ENCODE results near the gene PPFIA1.
"Not testable (repeated sequence)": the region's sequence is repeated elsewhere in the genome, so short reads cannot be mapped to it uniquely, and the experiment has no call there.

PPFIA1 gene

DNA sequence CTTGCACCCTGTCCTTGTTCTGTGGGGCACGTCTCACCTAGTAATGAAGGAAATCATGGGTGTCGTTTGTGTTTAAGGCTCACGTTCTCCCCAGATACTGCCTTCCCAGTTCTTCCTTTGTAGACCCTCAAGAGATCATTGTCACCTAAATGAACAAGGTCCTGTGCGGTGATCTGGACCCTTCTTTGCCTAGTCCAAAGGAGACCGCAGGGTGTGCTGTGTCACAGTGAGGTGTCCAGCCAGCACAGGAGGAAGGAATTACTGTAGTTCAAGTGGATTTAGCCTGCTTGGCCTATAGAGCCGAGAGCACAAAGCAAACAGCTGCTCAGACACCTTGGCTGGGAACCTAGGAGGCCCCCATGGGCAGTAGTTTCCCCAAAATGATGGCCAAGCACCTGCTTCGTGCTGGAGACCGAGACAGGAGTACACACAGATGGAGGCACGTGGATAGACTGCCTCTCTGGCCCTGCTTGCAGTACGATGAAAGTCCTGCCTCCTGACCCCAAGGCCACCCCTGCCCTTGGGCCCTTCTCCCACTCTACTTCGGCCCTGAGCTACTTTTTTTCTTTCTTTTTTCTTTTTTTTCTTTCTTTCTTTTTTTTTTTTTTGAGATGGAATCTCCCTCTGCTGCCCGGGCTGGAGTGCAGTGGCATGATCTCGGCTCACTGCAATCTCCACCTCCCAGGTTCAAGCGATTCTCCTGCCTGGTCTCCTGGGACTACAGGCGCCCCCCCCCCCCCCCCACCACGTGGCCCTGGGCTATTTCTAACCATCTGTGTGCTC lies 19.4 kb upstream of the PPFIA1 start:
- in situ Hi-C loops (cut with MboI; ENCODE audit: low sequenced_read_pairs): no loop called here

DNA sequence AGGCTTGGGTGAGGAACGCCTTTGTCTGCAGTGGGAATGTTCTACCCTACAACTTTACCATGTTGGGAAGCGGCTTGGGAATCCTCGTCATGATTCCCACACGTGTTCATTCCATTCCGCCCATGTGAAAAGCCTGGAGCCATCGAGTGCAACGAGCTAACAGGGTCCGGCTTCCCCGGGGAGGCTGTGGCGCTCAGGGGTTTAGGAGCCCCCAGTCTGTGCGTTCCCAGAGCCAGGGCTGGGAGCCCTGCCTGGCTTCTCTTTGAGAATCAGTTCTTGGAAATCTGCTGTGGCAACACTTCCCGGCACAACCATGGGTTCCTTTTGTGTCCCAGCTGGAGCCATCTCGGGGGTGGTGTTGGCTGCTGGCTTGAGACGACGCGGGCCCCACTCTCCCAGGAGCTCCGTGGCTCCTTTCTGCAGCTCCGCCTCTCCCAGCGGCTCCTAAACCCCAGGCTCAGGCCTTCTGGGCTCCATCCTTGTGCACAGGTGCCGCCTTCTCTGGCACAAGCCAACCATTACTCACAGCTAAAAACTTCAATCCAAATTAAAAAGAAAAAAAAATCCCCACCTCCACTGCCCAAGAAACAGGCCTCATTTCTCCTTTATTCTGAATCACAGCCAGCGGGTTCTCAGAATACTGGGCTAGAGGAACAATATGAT lies 18.7 kb upstream of the PPFIA1 start:
- in situ Hi-C loops (cut with MboI; ENCODE audit: low sequenced_read_pairs): no loop called here

DNA sequence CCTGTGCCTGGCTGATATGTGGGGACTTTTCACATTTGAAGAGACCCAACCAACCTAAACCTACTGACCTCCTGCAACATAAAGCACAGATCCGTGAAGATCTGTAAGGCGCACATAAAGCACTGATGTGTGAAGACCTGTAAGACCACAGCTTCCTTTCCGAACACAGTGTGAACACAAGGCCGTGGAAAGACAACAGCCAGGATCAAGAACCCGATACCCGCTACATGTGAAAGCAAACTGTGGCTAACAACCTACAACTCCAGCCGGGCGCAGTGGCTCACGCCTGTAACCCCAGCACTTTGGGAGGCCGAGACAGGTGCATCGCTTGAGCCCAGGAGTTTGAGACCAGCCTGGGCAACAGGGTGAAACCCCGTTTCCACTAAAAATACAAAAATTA lies 17.6 kb upstream of the PPFIA1 start:
- in situ Hi-C loops (cut with MboI; ENCODE audit: low sequenced_read_pairs): no loop called here

DNA sequence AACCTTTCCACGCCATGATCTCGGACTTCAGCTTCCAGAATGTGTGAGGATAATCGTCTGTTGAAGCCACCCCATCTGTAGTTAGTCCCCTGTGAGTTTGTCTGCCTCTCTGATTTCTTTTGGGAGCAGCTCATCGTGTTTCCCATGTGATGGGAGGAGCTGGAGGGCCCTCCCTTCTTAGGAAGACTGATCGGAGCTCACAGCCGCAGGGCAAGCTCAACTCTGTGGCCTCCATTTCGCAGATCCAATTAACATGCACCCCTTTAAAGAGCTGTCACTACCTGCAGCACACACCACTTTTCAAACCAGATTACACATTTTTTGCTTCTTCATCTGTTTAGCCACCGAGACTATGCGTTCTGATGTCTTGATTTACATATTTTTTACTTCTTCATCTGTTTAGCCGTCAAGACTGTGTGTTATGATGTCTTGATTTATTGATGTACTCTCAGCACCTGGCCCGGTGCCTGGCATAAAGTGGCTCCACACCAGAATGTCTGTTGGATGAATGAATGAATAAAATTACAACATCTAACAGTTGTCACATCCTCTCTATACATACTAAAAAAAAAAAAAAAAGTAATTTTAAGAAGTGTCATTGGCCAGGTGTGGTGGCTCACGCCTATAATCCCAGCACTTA lies 14.9 kb upstream of the PPFIA1 start:
- in situ Hi-C loops (cut with MboI; ENCODE audit: low sequenced_read_pairs): no loop called here

DNA sequence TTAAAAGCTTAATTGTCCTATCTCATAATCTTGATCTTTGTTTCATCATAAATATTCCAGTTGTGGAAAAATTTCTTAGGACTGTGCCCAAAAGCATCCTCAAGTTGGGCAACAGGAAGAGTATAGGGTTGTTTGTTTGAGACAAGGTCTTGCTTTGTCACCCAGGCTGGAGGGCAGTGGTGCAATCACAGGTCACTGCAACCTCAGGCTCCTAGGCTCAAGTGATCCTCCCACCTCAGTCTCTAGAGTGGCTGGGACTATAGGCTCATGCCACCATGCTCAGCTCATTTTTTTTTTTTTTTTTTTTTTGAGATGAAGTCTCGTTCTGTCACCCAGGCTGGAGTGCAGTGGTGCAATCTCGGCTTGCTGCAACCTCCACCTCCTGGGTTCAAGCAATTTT lies 11.4 kb upstream of the PPFIA1 start:
- in situ Hi-C loops (cut with MboI; ENCODE audit: low sequenced_read_pairs): not testable (repeated sequence)

DNA sequence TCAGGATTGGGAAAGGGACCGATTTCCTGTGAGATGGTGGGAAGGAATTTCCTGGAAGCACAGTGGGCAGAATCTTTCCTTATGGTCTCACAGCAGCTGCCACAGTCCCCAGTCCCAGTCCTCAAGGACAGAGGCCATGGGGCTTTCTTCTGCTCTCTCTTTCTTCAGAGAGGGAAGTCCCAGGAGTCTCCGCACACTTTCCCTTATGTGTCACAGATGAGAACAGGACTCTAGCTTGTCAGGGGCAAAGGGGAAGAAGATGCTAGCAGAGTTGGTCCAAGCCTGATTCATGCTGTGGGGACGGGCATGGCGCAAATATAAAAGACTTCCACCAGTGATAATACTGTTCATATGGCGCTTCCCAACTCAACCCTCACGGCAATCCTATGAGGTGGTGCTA lies 7.5 kb upstream of the PPFIA1 start:
- in situ Hi-C loops (cut with MboI; ENCODE audit: low sequenced_read_pairs): no loop called here

DNA sequence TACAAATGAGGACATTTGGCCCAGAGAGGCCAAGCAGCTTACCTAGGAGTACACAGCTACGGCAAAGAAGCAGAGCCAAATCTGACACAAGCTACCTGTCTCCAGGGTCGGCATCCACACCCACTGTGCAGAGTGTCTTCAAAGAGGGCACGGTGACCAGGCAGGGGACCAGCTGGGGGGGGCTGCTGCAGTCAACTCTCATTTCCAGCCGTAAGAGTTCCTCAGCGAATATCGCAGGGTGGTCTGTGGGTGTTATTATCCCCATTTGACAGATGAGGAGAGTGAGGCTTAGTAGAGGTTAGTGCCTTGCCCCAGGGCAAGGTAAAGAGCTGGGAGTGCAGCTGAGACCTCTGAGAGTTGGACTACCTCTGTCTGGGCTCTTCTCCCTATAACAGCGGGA lies 7.1 kb upstream of the PPFIA1 start:
- in situ Hi-C loops (cut with MboI; ENCODE audit: low sequenced_read_pairs): no loop called here

DNA sequence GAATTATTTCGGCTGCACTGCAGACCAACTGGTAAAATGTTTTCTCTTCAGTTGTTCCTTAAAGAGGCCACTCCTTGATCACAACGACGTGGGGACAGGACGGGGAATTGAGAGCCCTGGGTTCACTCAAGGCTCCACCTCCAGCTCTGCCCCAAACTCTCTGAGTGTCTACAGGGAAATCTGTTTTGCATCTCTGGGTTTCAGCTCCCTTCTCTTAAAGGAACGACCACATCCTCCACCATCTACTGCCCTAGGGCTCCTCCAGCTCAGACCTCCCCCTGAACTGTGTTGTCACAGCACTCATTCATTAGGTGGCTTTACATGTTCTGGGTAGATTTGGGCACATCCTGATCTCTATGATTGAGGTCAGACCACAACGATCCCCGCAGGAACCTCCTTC lies 5.1 kb upstream of the PPFIA1 start:
- in situ Hi-C loops (cut with MboI; ENCODE audit: low sequenced_read_pairs): no loop called here

DNA sequence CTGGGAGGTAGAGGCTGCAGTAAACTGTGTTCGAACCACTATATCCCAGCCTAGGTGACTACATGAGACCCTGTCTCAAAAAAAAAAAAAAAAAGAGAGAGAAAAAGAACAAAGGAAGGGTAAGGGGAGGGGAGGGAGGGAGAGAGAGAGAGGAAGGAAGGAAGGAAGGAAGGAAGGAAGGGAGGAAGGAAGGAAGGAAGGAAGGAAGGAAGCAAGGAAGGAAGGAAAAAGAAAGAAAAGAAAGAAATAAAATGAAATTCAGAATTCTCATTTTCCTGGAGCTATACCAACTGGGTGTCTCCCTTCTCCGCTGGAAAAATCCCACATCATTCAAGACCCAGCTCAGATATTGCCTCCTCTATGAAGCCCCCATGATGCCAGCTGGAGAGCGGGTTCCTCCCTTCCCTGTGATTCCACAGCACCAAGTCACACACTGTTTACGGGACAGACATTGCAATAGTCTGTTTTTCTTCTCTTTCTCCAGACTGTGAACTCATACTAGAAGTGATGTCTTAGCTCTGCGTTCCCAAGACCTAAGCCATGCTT lies 3.0 kb upstream of the PPFIA1 start:
- in situ Hi-C loops (cut with MboI; ENCODE audit: low sequenced_read_pairs): no loop called here

DNA sequence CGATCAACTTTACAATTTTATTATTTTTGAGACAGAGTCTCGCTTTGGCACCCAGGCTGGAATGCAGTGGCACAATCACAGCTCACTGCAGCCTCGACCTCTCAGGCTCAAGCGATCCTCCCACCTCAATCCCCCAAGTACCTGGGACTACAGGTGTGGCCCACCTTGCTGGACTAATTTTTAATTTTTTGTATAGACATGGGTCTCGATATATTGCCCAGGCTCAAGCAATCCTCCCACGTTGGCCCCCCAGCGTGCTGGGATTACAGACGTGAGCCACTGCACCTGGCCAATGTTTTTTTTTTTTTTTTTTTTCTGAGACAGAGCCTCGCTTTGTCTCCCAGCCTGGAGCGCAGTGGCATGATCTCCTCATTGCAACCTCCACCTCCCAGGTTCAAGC lies 2.0 kb upstream of the PPFIA1 start:
- in situ Hi-C loops (cut with MboI; ENCODE audit: low sequenced_read_pairs): no loop called here

DNA sequence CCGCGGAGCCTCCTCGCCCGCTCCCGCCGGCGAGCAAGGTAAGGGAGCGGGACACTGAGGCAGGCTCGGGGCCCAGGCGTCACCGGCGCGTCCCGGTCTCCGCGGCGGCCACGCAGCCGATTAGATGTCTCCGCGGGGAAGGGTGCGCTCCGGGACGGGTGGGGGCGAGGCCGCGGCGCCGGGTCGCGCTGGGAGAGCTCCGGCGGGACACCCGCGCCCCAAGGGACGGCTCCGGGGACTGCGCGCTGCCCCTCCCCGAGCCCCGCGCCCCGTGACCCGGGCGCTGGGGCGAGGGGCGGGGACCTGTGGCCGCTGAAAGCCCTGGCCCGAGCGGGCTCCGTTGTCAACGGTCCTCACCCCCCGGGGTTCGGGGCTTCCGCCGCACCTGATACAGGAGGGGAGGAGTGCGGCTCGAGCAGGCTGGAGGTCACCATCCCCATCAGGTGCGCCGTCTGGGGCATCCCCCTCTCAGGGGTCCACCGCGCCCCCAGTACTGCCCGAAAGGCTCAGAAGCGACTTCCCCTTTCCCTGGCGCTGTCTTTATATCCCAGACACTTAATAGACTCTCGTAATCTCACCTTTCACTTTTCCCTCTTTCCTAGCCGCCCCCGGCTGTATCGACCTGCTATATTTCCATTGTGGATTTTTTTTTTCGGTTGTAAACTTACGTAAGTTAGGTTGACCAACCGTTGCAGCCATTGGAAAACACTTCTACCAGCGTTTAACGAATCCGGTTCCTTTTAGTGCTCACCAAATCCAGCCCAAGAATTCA lies 573 bp downstream of the PPFIA1 start:
- in situ Hi-C loops (cut with MboI; ENCODE audit: low sequenced_read_pairs): no loop called here

DNA sequence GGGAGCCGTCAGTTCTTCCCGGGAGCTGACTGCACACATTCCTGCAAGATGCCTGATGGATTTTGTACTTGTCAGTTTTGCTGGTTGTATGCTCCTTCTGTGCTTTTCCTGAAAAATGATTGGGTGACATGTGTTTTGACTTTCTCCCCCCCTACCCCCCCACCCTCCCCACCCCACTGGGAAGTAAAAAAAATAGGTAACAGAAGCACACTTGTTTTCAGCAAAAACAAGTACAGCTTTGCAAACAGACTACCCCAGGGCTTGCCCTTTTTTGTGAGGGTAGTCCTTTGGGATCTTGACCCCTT lies 1.1 kb downstream of the PPFIA1 start:
- in situ Hi-C loops (cut with MboI; ENCODE audit: low sequenced_read_pairs): no loop called here

DNA sequence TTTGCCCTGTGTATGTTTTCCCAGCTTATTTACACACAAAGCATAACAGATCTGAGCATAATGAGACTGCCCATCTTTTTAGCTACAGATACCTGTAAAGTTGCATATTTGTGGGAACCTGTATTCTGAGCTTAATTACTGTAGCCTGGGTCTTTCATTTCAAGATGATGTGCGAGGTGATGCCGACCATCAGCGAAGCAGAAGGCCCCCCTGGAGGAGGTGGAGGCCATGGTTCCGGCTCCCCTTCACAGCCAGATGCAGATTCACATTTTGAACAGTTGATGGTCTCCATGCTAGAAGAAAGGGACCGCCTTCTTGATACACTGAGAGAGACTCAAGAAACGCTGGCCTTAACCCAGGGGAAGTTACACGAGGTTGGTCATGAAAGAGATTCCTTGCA lies 1.5 kb downstream of the PPFIA1 start:
- in situ Hi-C loops (cut with MboI; ENCODE audit: low sequenced_read_pairs): no loop called here

DNA sequence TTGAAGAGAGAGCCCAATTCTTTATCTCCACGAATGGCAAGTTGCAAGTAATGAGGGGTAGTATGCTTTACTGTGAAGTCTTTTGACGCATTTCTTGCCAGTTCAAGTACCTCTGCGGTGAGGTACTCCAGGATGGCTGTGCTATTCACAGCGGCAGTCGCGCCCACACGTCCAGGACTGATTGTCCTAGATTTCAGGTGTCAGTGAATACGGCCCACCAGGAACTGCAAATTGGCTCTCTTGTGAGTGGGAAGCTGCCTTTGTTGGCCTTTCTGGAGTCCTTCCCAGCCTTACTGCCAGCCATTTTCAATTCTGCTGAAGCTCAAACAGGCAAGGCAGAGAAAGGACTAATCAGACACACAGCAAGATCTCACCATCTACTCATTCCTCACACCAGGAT lies 8.5 kb downstream of the PPFIA1 start:
- in situ Hi-C loops (cut with MboI; ENCODE audit: low sequenced_read_pairs): no loop called here

DNA sequence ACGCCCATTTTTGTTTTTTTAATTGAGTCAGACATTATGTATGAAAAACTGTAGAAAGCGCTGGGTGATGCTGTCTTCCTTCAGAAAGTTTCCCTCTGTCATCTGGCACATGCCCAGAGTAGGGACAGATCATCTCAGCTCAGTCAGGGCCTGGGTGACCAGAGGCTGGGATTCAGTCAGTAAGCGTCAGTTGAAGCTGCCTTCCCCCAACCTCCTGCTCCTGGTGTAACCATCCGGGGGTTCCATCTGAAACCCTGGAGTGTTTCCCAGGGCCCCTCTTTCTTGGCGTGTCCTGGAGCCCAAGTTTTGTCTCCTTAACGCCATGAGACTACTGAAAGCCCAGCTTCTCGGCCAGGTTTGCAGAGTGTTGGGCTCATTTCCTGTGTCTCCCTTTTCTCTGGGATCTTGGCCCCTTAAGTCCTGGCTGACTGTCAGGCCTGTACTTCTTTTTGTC lies 10.7 kb downstream of the PPFIA1 start:
- in situ Hi-C loops (cut with MboI; ENCODE audit: low sequenced_read_pairs): no loop called here

DNA sequence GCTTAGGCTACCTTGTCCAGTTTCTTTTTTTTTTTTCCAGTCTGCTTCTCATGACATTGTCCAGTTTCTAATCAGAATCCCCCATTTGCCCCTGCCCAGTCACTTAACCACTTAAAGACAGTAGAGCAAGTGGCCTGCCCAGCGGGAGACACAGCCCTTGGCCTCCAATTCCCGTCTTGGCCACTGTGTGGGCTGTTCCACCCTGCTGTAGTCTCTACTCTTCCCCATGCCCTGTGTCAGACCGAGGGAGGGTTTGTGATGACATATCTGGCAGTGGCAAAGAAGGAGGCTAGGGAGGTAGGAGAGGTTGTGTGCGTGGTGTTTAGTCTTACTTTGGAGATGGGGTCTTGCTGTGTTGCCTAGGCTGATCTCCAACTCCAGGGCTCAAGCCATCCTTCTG lies 11.5 kb downstream of the PPFIA1 start:
- in situ Hi-C loops (cut with MboI; ENCODE audit: low sequenced_read_pairs): no loop called here

DNA sequence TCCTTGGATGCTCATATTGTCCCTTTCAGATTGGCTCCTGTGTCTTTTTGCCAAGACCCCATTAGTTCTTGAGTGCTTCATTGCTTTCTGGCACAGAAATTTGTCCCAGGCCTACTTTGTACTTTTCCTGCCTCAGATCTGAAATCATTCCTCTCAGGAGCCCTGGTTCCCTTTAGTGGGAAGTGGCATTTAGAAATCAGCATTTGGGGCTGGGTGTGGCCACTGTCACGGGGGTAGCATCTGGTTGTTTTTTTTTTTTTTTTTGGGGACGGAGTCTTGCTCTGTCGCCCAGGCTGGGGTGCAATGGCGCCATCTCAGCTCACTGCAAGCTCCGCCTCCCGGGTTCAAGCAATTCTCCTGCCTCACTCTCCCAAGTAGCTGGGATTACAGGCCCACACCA lies 18.2 kb downstream of the PPFIA1 start:
- in situ Hi-C loops (cut with MboI; ENCODE audit: low sequenced_read_pairs): no loop called here

DNA sequence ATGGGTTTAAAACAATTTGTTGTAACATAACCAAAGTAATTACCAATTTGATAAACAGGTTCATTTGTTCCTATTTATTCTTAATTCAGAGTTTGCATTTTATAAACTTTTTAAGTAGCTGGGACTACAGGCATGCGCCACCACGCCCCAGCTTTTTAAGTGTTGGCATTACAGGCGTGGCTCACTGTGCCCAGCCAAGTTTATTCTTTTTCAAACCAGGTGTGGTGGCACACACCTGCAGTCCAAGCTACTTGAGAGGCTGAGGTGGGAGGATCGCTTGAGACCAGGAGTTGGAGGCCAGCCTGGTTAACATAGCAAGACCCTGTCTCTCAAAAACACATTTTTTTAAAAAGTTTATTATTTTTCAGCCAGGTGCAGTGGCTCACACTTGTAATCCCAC lies 19.1 kb downstream of the PPFIA1 start:
- in situ Hi-C loops (cut with MboI; ENCODE audit: low sequenced_read_pairs): no loop called here

DNA sequence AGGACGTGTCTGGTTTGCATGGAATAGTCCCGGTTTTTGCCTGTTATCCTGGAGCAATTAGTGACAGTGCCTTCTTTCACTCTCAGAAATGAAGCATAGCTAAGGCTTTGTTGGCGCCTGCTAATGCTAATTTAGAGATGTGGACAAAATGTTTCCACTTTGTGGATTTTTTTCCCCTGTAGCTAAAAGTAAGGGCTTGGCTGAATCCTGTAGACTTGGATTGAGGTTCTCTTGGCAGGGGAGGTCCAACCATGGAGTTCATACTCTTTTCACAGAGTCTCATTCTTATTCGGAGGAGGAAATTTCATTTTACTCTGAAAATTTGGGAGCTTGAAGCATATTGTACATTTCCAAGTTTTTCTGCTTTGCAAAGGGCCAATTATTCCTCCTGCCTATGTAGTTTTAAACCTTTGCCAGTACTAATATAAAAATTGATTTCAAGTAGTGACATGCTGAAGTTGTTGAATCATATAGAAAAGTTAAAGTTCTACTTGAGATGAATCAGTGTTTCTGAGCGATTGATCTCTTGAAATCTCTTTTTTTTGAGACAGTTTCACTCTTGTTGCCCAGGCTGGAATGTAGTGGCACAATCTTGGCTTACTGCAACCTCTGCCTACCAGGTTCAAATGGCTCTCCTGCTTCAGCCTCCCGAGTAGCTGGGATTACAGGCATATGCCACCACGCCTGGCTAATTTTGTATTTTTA lies 20.0 kb downstream of the PPFIA1 start:
- in situ Hi-C loops (cut with MboI; ENCODE audit: low sequenced_read_pairs): no loop called here

DNA sequence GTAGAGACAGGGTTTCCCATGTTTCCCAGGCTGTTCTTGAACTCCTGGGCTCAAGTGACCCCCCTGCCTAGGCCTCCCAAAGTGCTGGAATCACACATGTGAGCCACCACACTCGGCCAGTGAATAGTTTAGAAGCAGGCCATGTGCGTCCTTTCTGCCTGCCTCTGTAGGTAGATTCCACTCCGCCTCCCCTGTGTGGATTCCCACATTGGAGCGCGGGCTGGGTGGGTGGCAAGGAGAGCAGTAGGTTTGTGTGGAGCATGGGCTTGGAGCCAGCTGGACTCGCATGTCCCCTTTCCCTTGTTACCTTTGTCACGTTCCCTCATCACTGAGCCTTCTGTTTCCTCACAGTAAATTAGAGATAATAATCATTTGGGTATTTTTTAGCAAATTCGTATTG lies 21.7 kb downstream of the PPFIA1 start:
- in situ Hi-C loops (cut with MboI; ENCODE audit: low sequenced_read_pairs): no loop called here

DNA sequence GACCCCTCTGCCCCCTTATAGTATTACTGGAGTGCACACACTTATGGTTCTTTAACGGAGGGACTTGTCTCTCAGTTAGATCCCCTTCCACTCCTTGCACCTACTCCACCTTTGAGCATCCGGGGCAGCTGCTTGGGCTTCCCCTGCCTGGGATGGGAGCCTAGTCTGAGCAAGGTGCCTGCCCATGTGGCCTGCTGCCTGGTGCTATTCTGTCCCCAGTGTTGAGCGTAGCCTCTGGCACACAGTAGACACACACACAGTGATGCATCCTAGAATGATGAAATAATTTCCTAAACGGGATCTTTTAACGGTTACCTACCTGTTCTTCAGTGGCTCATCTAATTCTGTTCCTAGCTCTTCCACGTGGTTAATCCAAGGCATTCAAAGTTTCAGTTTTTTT lies 22.4 kb downstream of the PPFIA1 start:
- in situ Hi-C loops (cut with MboI; ENCODE audit: low sequenced_read_pairs): no loop called here
